ENCODE measurements around the gene DAB2.
"Not testable (repeated sequence)": the region's sequence is repeated elsewhere in the genome, so short reads cannot be mapped to it uniquely, and the experiment has no call there.

The DAB2 gene

GRCh38 chr5:39373791-39374190, 51.0 kb downstream of the DAB2 start:
- no peak for DNase-seq

- DNase-seq = no peak
These were observed 53.5 kb downstream of the DAB2 start for GRCh38 chr5:39371367-39371635.

- no peak for DNase-seq
These were observed 54.0 kb downstream of the DAB2 start for GRCh38 chr5:39370555-39371366.

- peak; percentile 37 for DNase-seq
These were observed 55.5 kb downstream of the DAB2 start for GRCh38 chr5:39369123-39369815.

GRCh38 chr5:39368116-39368515, 56.7 kb downstream of the DAB2 start:
- peak; percentile 28 for DNase-seq

- no peak for DNase-seq
These were observed 57.1 kb downstream of the DAB2 start for GRCh38 chr5:39367711-39368110.

- DNase-seq = no peak
These were observed 60.4 kb downstream of the DAB2 start, which contains the start of gene C9 for GRCh38 chr5:39364367-39364766. TSS of gene C9 (minus strand) at chr5:39364495. CDS start at chr5:39364464, 31 bp downstream.

GRCh38 chr5:39363217-39363616, 61.6 kb downstream of the DAB2 start:
- DNase-seq = no peak

- DNase-seq = no peak
These were observed 62.1 kb downstream of the DAB2 start for GRCh38 chr5:39362646-39363045.

GRCh38 chr5:39361306-39361705, 63.5 kb downstream of the DAB2 start:
- no peak for DNase-seq

- DNase-seq = no peak
These were observed 64.2 kb downstream of the DAB2 start for GRCh38 chr5:39360471-39361111.

GRCh38 chr5:39356263-39356662, 68.5 kb downstream of the DAB2 start:
- DNase-seq = no peak

GRCh38 chr5:39355324-39355723, 69.5 kb downstream of the DAB2 start:
- no peak for DNase-seq

GRCh38 chr5:39353717-39354399, 70.9 kb downstream of the DAB2 start:
- DNase-seq = no peak

GRCh38 chr5:39352951-39353350, 71.8 kb downstream of the DAB2 start:
- DNase-seq = peak; percentile 52

- no peak for DNase-seq
These were observed 72.6 kb downstream of the DAB2 start for GRCh38 chr5:39352170-39352569.

GRCh38 chr5:39349484-39349883, 75.3 kb downstream of the DAB2 start:
- DNase-seq = no peak

- DNase-seq = no peak
These were observed 82.3 kb downstream of the DAB2 start for GRCh38 chr5:39342460-39342859.

GRCh38 chr5:39341896-39342295, 82.9 kb downstream of the DAB2 start:
- peak; percentile 47 for DNase-seq

GRCh38 chr5:39340506-39340905, 84.3 kb downstream of the DAB2 start:
- DNase-seq = peak; percentile 48

GRCh38 chr5:39337252-39337915, 87.4 kb downstream of the DAB2 start:
- peak; percentile 22 for DNase-seq

GRCh38 chr5:39334296-39334695, 90.5 kb downstream of the DAB2 start:
- DNase-seq = not testable (repeated sequence)

GRCh38 chr5:39333104-39333503, 91.7 kb downstream of the DAB2 start:
- DNase-seq = no peak
